GM21737 (cell line): ENCODE data around the gene ZNF407.

ENCODE experiments used
- ATAC-seq: cut with Tn5 transposase; IDR thresholded peaks from one replicate; pipeline ENCODE4 v1.9.1; 2021; ENCODE audit warnings: mild to moderate bottlenecking, moderate library complexity; ENCODE audit not compliant: unreplicated experiment

Gene ZNF407

DNA sequence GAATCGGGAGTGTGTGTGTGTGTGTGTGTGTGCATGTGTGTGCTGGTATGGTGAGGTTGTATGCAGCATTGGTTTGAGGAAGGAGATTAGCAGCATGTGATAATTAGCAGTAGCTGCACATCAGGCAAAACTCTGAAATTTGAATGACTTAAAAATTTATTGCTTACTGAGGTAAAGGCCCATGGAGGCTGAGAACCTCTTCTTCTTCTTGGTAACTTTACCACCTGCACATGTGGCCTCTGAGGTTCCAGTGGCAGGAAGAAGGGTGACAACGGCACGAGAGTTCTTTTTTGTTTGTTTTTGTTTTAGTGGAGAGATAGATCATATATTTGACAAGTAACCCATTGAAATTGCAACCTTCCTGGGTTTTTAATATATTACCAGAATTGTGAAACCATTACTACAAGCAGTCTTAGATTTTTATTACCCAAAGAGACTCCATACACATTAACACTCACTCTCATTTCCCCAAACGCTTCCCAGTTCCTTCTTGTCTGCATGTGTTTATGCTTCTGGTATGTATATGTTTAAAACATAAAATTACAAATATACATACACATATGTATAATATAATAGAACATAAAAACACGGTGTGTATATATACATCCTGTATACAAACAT lies 319.2 kb downstream of the ZNF407 start:
- no peak for ATAC-seq

GRCh38 chr18:74918276-74918790 lies 320.7 kb downstream of the ZNF407 start:
- no peak for ATAC-seq

GRCh38 chr18:74921057-74921820 lies 323.6 kb downstream of the ZNF407 start:
- ATAC-seq = no peak

DNA sequence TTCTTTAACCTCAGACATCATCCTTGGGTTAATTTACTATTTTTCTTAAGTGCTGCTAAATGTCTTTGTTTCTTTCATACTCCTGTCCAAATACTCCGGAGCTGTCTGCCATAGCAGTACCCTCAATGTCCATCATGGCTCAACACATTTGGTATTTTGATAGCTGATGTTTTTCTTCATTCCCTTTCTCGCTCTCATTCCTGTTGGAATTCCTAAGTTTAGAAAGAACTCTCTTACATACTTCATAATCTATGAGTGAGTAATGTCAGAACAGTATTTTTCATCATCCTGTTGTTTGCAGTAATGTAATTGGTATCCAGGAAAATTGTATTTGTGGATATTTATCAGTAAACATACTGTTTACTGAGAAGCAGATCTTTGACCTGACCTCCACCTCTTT lies 328.4 kb downstream of the ZNF407 start:
- no peak for ATAC-seq

GRCh38 chr18:74928194-74928968 lies 330.7 kb downstream of the ZNF407 start:
- ATAC-seq = no peak

GRCh38 chr18:74929110-74929509 lies 331.4 kb downstream of the ZNF407 start:
- no peak for ATAC-seq

DNA sequence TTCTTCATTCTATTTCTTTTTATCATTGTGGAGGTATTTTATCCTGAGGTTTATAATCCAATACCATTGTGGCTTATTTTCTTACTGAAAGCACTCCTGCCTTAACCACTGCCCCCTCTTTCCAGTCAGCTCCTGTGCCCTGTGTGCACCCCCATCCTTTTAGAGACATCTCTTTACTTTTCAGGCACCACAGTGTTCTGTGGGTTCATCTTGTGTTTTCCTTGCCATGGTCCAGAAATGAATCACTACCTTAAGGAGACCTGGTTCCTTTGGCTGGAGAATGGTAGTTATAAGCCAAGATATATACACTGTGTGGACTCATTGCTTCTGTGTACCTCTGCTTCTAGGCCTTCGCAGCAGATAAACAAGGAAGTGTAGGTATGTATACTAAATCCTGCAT lies 332.9 kb downstream of the ZNF407 start:
- no peak for ATAC-seq

DNA sequence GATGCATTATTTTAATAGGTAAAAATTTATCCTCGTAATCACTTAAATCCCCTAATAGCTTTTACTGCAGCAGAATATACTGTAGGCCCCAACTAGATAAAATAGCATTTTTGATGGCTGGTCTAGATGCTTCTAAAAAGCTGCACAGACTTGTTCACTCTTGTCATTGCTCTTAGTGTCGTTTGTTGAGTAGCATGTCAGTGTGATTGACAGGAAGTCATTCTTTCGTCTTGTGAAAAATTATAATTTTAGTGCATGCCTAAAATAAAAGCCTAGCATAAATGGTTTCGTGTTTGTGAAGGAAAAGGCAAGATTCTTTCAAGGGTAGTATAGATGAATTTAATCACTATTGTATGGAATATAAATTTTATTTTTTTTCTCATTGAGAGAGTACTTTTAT lies 336.3 kb downstream of the ZNF407 start:
- ATAC-seq = no peak

GRCh38 chr18:74935434-74935833 lies 337.8 kb downstream of the ZNF407 start:
- no peak for ATAC-seq

GRCh38 chr18:74936343-74936742 lies 338.7 kb downstream of the ZNF407 start:
- no peak for ATAC-seq

GRCh38 chr18:74937291-74937690 lies 339.6 kb downstream of the ZNF407 start:
- ATAC-seq = no peak

- no peak for ATAC-seq
These were observed 343.2 kb downstream of the ZNF407 start for GRCh38 chr18:74940856-74941255.

- ATAC-seq = peak; percentile 93
These were observed 344.7 kb downstream of the ZNF407 start for GRCh38 chr18:74942319-74942910.

GRCh38 chr18:74944676-74945075 lies 347.0 kb downstream of the ZNF407 start:
- no peak for ATAC-seq

- no peak for ATAC-seq
These were observed 348.3 kb downstream of the ZNF407 start for GRCh38 chr18:74945774-74946545.

- no peak for ATAC-seq
These were observed 349.1 kb downstream of the ZNF407 start for GRCh38 chr18:74946646-74947375.

- ATAC-seq = no peak
These were observed 349.7 kb downstream of the ZNF407 start for GRCh38 chr18:74947417-74947816.

- ATAC-seq = no peak
These were observed 350.2 kb downstream of the ZNF407 start for GRCh38 chr18:74947875-74948274.

- no peak for ATAC-seq
These were observed 351.9 kb downstream of the ZNF407 start for GRCh38 chr18:74949611-74950010.

GRCh38 chr18:74950479-74950878 lies 352.8 kb downstream of the ZNF407 start:
- no peak for ATAC-seq
